Measurements from ENCODE around the gene UPF1.
"Not testable (repeated sequence)": the region's sequence is repeated elsewhere in the genome, so short reads cannot be mapped to it uniquely, and the experiment has no call there.

UPF1 gene

GRCh38 chr19:18798384-18799352 is 33.1 kb upstream of the UPF1 start:
- in situ Hi-C loops (cut with MboI; ENCODE audit: low sequenced_read_pairs): no loop called here

GRCh38 chr19:18799389-18799970 is 32.3 kb upstream of the UPF1 start:
- in situ Hi-C loops (cut with MboI; ENCODE audit: low sequenced_read_pairs): no loop called here

GRCh38 chr19:18800079-18800478 is 31.7 kb upstream of the UPF1 start:
- in situ Hi-C loops (cut with MboI; ENCODE audit: low sequenced_read_pairs): no loop called here

- in situ Hi-C loops (cut with MboI; ENCODE audit: low sequenced_read_pairs): no loop called here
These were observed 31.1 kb upstream of the UPF1 start for GRCh38 chr19:18800636-18801035.

- in situ Hi-C loops (cut with MboI; ENCODE audit: low sequenced_read_pairs): no loop called here
These were observed 29.4 kb upstream of the UPF1 start for GRCh38 chr19:18802354-18802753.

GRCh38 chr19:18803550-18804138 is 28.1 kb upstream of the UPF1 start:
- in situ Hi-C loops (cut with MboI; ENCODE audit: low sequenced_read_pairs): no loop called here

GRCh38 chr19:18804139-18804601 is 27.6 kb upstream of the UPF1 start:
- in situ Hi-C loops (cut with MboI; ENCODE audit: low sequenced_read_pairs): no loop called here

- in situ Hi-C loops (cut with MboI; ENCODE audit: low sequenced_read_pairs): no loop called here
These were observed 27.1 kb upstream of the UPF1 start for GRCh38 chr19:18804643-18805042.

GRCh38 chr19:18807861-18808331 is 23.9 kb upstream of the UPF1 start:
- in situ Hi-C loops (cut with MboI; ENCODE audit: low sequenced_read_pairs): no loop called here

GRCh38 chr19:18809149-18809868 is 22.4 kb upstream of the UPF1 start:
- in situ Hi-C loops (cut with MboI; ENCODE audit: low sequenced_read_pairs): no loop called here

- in situ Hi-C loops (cut with MboI; ENCODE audit: low sequenced_read_pairs): not testable (repeated sequence)
These were observed 20.1 kb upstream of the UPF1 start for GRCh38 chr19:18811638-18812037.

- in situ Hi-C loops (cut with MboI; ENCODE audit: low sequenced_read_pairs): no loop called here
These were observed 17.7 kb upstream of the UPF1 start for GRCh38 chr19:18814063-18814462.

GRCh38 chr19:18815673-18816072 is 16.1 kb upstream of the UPF1 start:
- in situ Hi-C loops (cut with MboI; ENCODE audit: low sequenced_read_pairs): no loop called here

GRCh38 chr19:18816645-18817044 is 15.1 kb upstream of the UPF1 start:
- in situ Hi-C loops (cut with MboI; ENCODE audit: low sequenced_read_pairs): not testable (repeated sequence)

GRCh38 chr19:18817574-18817973 is 14.2 kb upstream of the UPF1 start:
- in situ Hi-C loops (cut with MboI; ENCODE audit: low sequenced_read_pairs): no loop called here

- in situ Hi-C loops (cut with MboI; ENCODE audit: low sequenced_read_pairs): no loop called here
These were observed 3.0 kb upstream of the UPF1 start for GRCh38 chr19:18828786-18829185.

- in situ Hi-C loops (cut with MboI; ENCODE audit: low sequenced_read_pairs): no loop called here
These were observed 1.3 kb upstream of the UPF1 start for GRCh38 chr19:18830488-18830887.

- in situ Hi-C loops (cut with MboI; ENCODE audit: low sequenced_read_pairs): no loop called here
These were observed 764 bp downstream of the UPF1 start for GRCh38 chr19:18832306-18833140.

GRCh38 chr19:18833141-18833476 is 1.4 kb downstream of the UPF1 start:
- in situ Hi-C loops (cut with MboI; ENCODE audit: low sequenced_read_pairs): no loop called here

Measured in hTERT RPE-1 (cell line).